Omental fat pad (tissue), 4 donors: ENCODE data around the gene EXOC1L. TPM values are rescaled to one million over a fixed set of nuclear protein-coding genes. Genes with fewer than 3 reads are reported as not detected.

Experiments used
- ATAC-seq: fragments of 150-250 bp; one replicate; pipeline ENCODE4 v1.9.1; 2016; ENCODE audit warnings: mild to moderate bottlenecking, moderate library complexity; ENCODE audit not compliant: low FRiP score
- DNase-seq: peaks from one replicate; pipeline ENCODE4 v3.0.0-alpha.2; 2019; ENCODE audit warnings: low spot score
- CTCF ChIP-seq, 3 donors: fragments of 450-650 bp; IDR thresholded peaks; one replicate each; pipeline ENCODE4 v1.5.1; 2016 to 2017; ENCODE audit warnings: antibody characterized with exemption in 3 of 3, mild to moderate bottlenecking in 3 of 3, moderate library complexity in 2 of 3
- total RNA-seq, 4 donors: library from RNA; depleted of rRNA; stranded (reverse); fragments of >200 nt; gene quantifications; one replicate each; pipeline ENCODE4 v1.1.0, GENCODE V29; 2016

EXOC1L gene
- total RNA-seq, 4 donors from 2014 or later: not detected

DNA sequence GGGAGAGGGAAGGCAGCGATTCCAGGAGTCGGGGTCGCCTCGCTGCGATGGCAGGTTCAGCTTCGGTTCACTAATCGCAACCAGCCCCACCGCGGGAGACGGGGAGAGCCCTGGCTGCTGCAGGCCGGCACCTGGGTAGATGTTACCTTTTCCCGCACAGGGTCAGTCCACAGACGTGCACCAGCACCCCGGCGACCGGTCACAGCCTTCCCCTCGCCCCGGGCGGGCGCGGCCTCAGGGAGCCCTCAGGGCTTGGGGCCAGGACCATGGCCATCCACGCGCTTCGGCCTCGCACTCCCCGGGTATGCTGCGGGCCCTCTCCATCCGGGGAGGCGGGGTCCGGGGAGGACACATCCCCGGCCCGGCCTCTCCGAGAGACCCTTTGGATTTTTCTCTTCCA, 26.1 kb upstream of the EXOC1L start:
- TF ChIP-seq CTCF (IDR thresholded peaks at IDR 0.05): no peak
- ATAC-seq: no peak
- no peak for DNase-seq

- no peak for ATAC-seq
- TF ChIP-seq CTCF (IDR thresholded peaks at IDR 0.05): no peak
- no peak for DNase-seq
These were observed 25.5 kb upstream of the EXOC1L start for GRCh38 chr4:55794053-55794452.

GRCh38 chr4:55795341-55795740, 24.2 kb upstream of the EXOC1L start:
- no peak for ATAC-seq
- no peak for DNase-seq
- TF ChIP-seq CTCF (IDR thresholded peaks at IDR 0.05): no peak

DNA sequence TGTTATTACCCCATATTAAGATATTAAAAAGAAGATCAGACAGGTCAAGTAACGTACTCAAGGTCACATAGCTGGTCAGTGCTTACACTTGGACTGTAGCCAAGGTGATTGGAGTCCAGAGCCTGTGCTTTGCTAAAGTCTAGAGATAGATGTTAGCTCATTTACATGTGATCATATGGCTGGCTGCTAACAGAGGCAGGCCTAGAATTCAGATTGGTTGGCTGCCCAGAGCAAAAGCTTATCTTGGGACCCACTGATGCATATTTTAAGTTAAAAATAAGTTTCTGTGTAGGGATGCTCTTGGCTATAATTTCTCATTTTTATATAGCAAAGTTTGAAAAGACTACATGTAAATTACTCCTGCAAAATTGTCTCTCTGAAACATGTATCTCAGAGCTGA, 18.1 kb upstream of the EXOC1L start:
- ATAC-seq: no peak
- DNase-seq: no peak
- no peak for TF ChIP-seq CTCF (IDR thresholded peaks at IDR 0.05)

- DNase-seq (no peak), ATAC-seq (no peak)
- no peak for TF ChIP-seq CTCF (IDR thresholded peaks at IDR 0.05)
These were observed 12.0 kb upstream of the EXOC1L start for GRCh38 chr4:55807556-55807955.

GRCh38 chr4:55808186-55808585, 11.4 kb upstream of the EXOC1L start:
- ATAC-seq: no peak
- no peak for TF ChIP-seq CTCF (IDR thresholded peaks at IDR 0.05)
- DNase-seq: no peak

GRCh38 chr4:55808632-55809031, 11.0 kb upstream of the EXOC1L start:
- DNase-seq (no peak), ATAC-seq (no peak)
- no peak for TF ChIP-seq CTCF (IDR thresholded peaks at IDR 0.05)
